B cell (primary cell): ENCODE measurements around the gene NTSR2. TPM values are rescaled to one million over a fixed set of nuclear protein-coding genes. Genes with fewer than 3 reads are reported as not detected.

ENCODE experiments used
- ATAC-seq: fragments of 200-7000 bp; cut with Tn5 transposase; one replicate; pipeline ENCODE4 v1.10.0; 2021; ENCODE audit warnings: low read depth, mild to moderate bottlenecking, moderate number of reproducible peaks, moderate library complexity
- CTCF ChIA-PET: fragments of 350-600 bp; sonication (Branson Sonifier 250); formaldehyde crosslinking; loops from one replicate; lab custom pipeline; 2021; ENCODE audit warnings: antibody characterized with exemption, inconsistent platforms; lab: Charles Lee
- POLR2A ChIA-PET: fragments of 350-600 bp; sonication (Branson Sonifier 250); formaldehyde crosslinking; loops from one replicate; lab custom pipeline; 2021; ENCODE audit warnings: antibody characterized with exemption; lab: Charles Lee
- DNase-seq: peaks from one replicate; pipeline ENCODE4 v3.0.0; 2013
- H2AFZ ChIP-seq: 2 replicates; pipeline ENCODE4 v1.6.1; 2012; ENCODE audit warnings: mild to moderate bottlenecking, low read depth, low read length; ENCODE audit not compliant: insufficient read depth, poor library complexity, severe bottlenecking
- H3K27ac ChIP-seq, 2 donors: 1 replicate in 1 of 2; 2 replicates in 1 of 2; pipeline ENCODE4 v1.5.1; 2012 to 2013; ENCODE audit warnings: low read length in 2 of 2, mild to moderate bottlenecking in 2 of 2, moderate library complexity in 1 of 2
- H3K27me3 ChIP-seq, 4 experiments: fragments of 200-600 bp in 1 of 4; sonication (generic) in 1 of 4; replicated peaks in 1 of 4; 1 replicate in 2 of 4; 2 replicates in 2 of 4; pipeline versions ENCODE4 v1.6.1 to v1.7.0; 2013 to 2016; ENCODE audit warnings: low read length in 3 of 4, mild to moderate bottlenecking in 2 of 4, mixed read lengths in 1 of 4, moderate library complexity in 1 of 4; ENCODE audit not compliant: insufficient read depth in 4 of 4, control insufficient read depth in 3 of 4; ENCODE audit errors: control extremely low read depth in 1 of 4
- H3K36me3 ChIP-seq, 2 experiments: replicated peaks in 1 of 2; 1 replicate in 1 of 2; 2 replicates in 1 of 2; pipeline versions ENCODE4 v1.6.1 to v1.7.1; 2013; ENCODE audit warnings: low read length in 1 of 2; ENCODE audit not compliant: insufficient read depth in 2 of 2, control insufficient read depth in 1 of 2; ENCODE audit errors: control extremely low read depth in 1 of 2, extremely low read depth in 1 of 2
- H3K4me1 ChIP-seq, 2 donors: fragments of 200-600 bp in 1 of 2; sonication (generic) in 1 of 2; 1 replicate in 1 of 2; 2 replicates in 1 of 2; pipeline versions ENCODE4 v1.5.1 to v1.6.1; 2013 to 2017; ENCODE audit warnings: low read length in 2 of 2; ENCODE audit not compliant: control insufficient read depth in 2 of 2, insufficient read depth in 2 of 2
- H3K4me2 ChIP-seq: replicated peaks from 2 replicates; pipeline ENCODE3; 2012; ENCODE audit warnings: mild to moderate bottlenecking, low read depth, low read length; ENCODE audit not compliant: poor library complexity, severe bottlenecking
- H3K4me3 ChIP-seq, 5 experiments: fragments of 200-600 bp in 1 of 5; sonication (generic) in 1 of 5; 1 replicate in 3 of 5; 2 replicates in 2 of 5; pipeline versions ENCODE4 v1.5.1 to v1.7.0; 2011 to 2016; ENCODE audit warnings: low read length in 4 of 5, mild to moderate bottlenecking in 4 of 5, low read depth in 2 of 5, control low read depth in 1 of 5, moderate library complexity in 1 of 5; ENCODE audit not compliant: insufficient read depth in 1 of 5; ENCODE audit errors: control extremely low read depth in 1 of 5, extremely low read depth in 1 of 5
- H3K79me2 ChIP-seq: fragments of 200-600 bp; sonication (generic); one replicate; pipeline ENCODE4 v1.6.0; 2016; ENCODE audit warnings: low read length; ENCODE audit not compliant: control insufficient read depth, insufficient read depth
- H3K9ac ChIP-seq: fragments of 200-600 bp; sonication (generic); 2 replicates; pipeline ENCODE4 v1.6.1; 2017; ENCODE audit warnings: mild to moderate bottlenecking, low read length, moderate library complexity
- H3K9me3 ChIP-seq, 3 donors: one replicate each; pipeline versions ENCODE4 v1.6.1 to v1.7.1; 2013; ENCODE audit warnings: low read length in 2 of 3; ENCODE audit not compliant: control insufficient read depth in 2 of 3, insufficient read depth in 1 of 3; ENCODE audit errors: control extremely low read depth in 1 of 3
- H4K20me1 ChIP-seq: 2 replicates; pipeline ENCODE4 v1.6.0; 2012; ENCODE audit warnings: mild to moderate bottlenecking, low read length; ENCODE audit not compliant: insufficient read depth, control insufficient read depth, poor library complexity, severe bottlenecking
- H3K27ac Mint-ChIP-seq: one replicate; pipeline ENCODE4 v1.8.0; 2021; ENCODE audit warnings: mixed read lengths
- H3K27me3 Mint-ChIP-seq: one replicate; pipeline ENCODE4 v1.8.0; 2021; ENCODE audit warnings: mixed read lengths
- H3K4me1 Mint-ChIP-seq: one replicate; pipeline ENCODE4 v1.8.0; 2021; ENCODE audit warnings: mixed read lengths
- H3K4me3 Mint-ChIP-seq: one replicate; pipeline ENCODE4 v1.8.0; 2021; ENCODE audit warnings: mixed read lengths
- H3K9me3 Mint-ChIP-seq: one replicate; pipeline ENCODE4 v1.8.0; 2022; ENCODE audit warnings: mixed read lengths; ENCODE audit not compliant: insufficient read depth
- EZH2 ChIP-seq: IDR thresholded peaks from 2 replicates; pipeline ENCODE4 v1.6.1; 2012; ENCODE audit warnings: borderline replicate concordance, low read depth, mild to moderate bottlenecking, moderate library complexity, low read length; ENCODE audit not compliant: insufficient read depth, poor library complexity, severe bottlenecking
- WGBS: methylation state at CpG from one replicate; pipeline ENCODE4 v1.1.5; 2013; ENCODE audit warnings: missing lambda C conversion rate; ENCODE audit not compliant: insufficient coverage; 5-methylcytosine and 5-hydroxymethylcytosine counted together
- intact Hi-C: fragments of 100-400 bp; cut with micrococcal nuclease; formaldehyde crosslinking; loops from one replicate; pipeline ENCODE4 v1.10.0; 2022
- polyA plus RNA-seq: library from polyadenylated mRNA; depleted of rRNA; stranded (reverse); fragments of >200 nt; gene quantifications from 2 replicates; pipeline ENCODE4 v1.2.3, GENCODE V29; 2012
- total RNA-seq, 2 donors: library from RNA; stranded (reverse); fragments of 120-200 nt in 1 of 2; gene quantifications; 1 replicate in 1 of 2; 2 replicates in 1 of 2; pipeline versions ENCODE4 v1.2.3 to v1.2.4, GENCODE V29; 2013 to 2022
- TF ChIP-seq, protein P1 (sequence below): fragments of 200-600 bp; IDR thresholded peaks from one replicate; pipeline ENCODE4 v1.8.0; 2022; ENCODE audit warnings: antibody characterized with exemption, mild to moderate bottlenecking

NTSR2 gene
- total and polyA plus RNA-seq, 2 donors (not counting 1 experiment from before 2014, with no cell fraction given) = not detected

- ATAC-seq (no peak), DNase-seq (no peak)
- Mint-ChIP-seq H3K27me3 (peaks cover 3% of the 10 kb centered on the region), H3K4me3 (no peak overlapping the region), H3K4me1 (no peaks in the 10 kb centered on the region), H3K9me3 (no peaks in the 10 kb centered on the region), H3K27ac (no peak overlapping the region)
- no peak overlapping the region for H3K9ac ChIP-seq
- 77% methylated on average over 2 of the region's 2 CpGs for WGBS
- no peak overlapping the region for H3K4me3 ChIP-seq
- POLR2A ChIA-PET = no interaction called here
- no peak overlapping the region for H3K27ac ChIP-seq
- no peaks in the 10 kb centered on the region for H3K36me3 ChIP-seq
- no peaks in the 10 kb centered on the region for H4K20me1 ChIP-seq
- H3K4me2 ChIP-seq = no peak overlapping the region
- intact Hi-C loops = no loop called here
- H2AFZ ChIP-seq = no peak overlapping the region
- H3K27me3 ChIP-seq = no peaks in the 10 kb centered on the region
- CTCF ChIA-PET = no interaction called here
- H3K4me1 ChIP-seq = no peaks in the 10 kb centered on the region
- no peaks in the 10 kb centered on the region for H3K9me3 ChIP-seq
- H3K79me2 ChIP-seq = no peaks in the 10 kb centered on the region
- no peak for TF ChIP-seq EZH2
- TF ChIP-seq, protein P1, sequence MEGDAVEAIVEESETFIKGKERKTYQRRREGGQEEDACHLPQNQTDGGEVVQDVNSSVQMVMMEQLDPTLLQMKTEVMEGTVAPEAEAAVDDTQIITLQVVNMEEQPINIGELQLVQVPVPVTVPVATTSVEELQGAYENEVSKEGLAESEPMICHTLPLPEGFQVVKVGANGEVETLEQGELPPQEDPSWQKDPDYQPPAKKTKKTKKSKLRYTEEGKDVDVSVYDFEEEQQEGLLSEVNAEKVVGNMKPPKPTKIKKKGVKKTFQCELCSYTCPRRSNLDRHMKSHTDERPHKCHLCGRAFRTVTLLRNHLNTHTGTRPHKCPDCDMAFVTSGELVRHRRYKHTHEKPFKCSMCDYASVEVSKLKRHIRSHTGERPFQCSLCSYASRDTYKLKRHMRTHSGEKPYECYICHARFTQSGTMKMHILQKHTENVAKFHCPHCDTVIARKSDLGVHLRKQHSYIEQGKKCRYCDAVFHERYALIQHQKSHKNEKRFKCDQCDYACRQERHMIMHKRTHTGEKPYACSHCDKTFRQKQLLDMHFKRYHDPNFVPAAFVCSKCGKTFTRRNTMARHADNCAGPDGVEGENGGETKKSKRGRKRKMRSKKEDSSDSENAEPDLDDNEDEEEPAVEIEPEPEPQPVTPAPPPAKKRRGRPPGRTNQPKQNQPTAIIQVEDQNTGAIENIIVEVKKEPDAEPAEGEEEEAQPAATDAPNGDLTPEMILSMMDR = no peak
These were observed 48.6 kb downstream of the NTSR2 start for GRCh38 chr2:11621410-11621809.

GRCh38 chr2:11618708-11619062 is 51.3 kb downstream of the NTSR2 start:
- POLR2A ChIA-PET = no interaction called here
- intact Hi-C loops = no loop called here
- peaks cover 3% of the 10 kb centered on the region for H3K27me3 Mint-ChIP-seq

More at GRCh38 chr2:11618708-11619062, 51.3 kb downstream of the NTSR2 start:
- H3K9me3 Mint-ChIP-seq = no peaks in the 10 kb centered on the region
- Histone ChIP-seq H3K79me2 (no peaks in the 10 kb centered on the region), H3K9ac (no peak overlapping the region), H3K9me3 (no peaks in the 10 kb centered on the region), H3K27me3 (no peaks in the 10 kb centered on the region), H2AFZ (no peak overlapping the region), H4K20me1 (no peaks in the 10 kb centered on the region), H3K4me1 (no peaks in the 10 kb centered on the region), H3K27ac (no peak overlapping the region), H3K4me3 (no peak overlapping the region), H3K4me2 (no peak overlapping the region), H3K36me3 (no peaks in the 10 kb centered on the region)
- CTCF ChIA-PET = no interaction called here
- no peak for DNase-seq
- WGBS = 91% methylated on average over 20 of the region's 20 CpGs
- no peak overlapping the region for H3K4me3 Mint-ChIP-seq
- H3K27ac Mint-ChIP-seq = no peak overlapping the region
- H3K4me1 Mint-ChIP-seq = no peaks in the 10 kb centered on the region
- ATAC-seq = no peak
- TF ChIP-seq EZH2 = no peak
- TF ChIP-seq, protein P1 = no peak
